ENCODE measurements around the gene RNF222. TPM values are rescaled to one million over a fixed set of nuclear protein-coding genes. Genes with fewer than 3 reads are reported as not detected.

RNF222 gene
- polyA plus RNA-seq, 1 donor from 2014 or later = not detected

DNA sequence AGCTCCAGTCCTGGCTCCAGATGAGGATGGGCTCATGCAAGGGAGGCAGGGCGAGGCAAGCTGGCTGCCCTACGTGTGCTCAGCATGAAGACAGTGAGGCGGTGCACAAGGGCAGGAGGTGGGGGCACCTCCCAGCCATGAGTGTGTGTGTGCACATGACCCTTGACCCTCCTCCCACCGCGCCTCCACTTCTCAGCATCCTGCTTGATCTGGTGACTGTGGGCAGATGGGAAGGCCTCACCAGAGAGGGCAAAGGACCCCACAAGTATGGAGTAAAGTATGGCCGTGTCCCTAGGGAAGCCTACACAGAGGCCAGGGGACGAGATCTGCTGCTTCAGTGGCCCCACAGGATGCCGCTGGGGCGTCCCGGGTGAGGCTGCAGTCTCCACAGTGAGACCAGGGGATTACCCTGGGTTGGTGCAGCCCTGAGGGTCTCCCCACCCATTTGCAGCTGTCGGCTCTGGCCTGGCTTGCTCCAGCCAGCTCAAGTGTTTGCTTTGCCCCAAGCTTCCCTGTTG lies 7.9 kb upstream of the RNF222 start:
- Histone ChIP-seq H3K79me2 (replicated peaks; ENCODE audit: insufficient read depth, low read length) (no peaks in the 10 kb centered on the region), H3K36me3 (ENCODE audit: insufficient read depth, low read length) (no peaks in the 10 kb centered on the region), H4K20me1 (ENCODE audit: insufficient read depth) (no peaks in the 10 kb centered on the region), H3K4me3 (ENCODE audit: low read length) (no peak overlapping the region), H3K27me3 (ENCODE audit: insufficient read depth, low read depth, low read length) (no peaks in the 10 kb centered on the region), H3K4me2 (ENCODE audit: low read length) (no peak overlapping the region), H3F3A (ENCODE audit: insufficient read depth, low read length, poor library complexity, severe bottlenecking) (no peaks in the 10 kb centered on the region), H3K9ac (ENCODE audit: low read length) (no peak overlapping the region), H3K9me3 (ENCODE audit: low read length) (no peaks in the 10 kb centered on the region), H3K27ac (ENCODE audit: low read length) (no peak overlapping the region), H3K9me2 (ENCODE audit: insufficient read depth, low read length) (no peaks in the 10 kb centered on the region), H2AFZ (ENCODE audit: low read depth, low read length) (no peak overlapping the region)
- TF ChIP-seq TAF1 (IDR thresholded peaks at IDR 0.05; ENCODE audit: low read depth) = no peak
- no peak for TF ChIP-seq POLR2AphosphoS5 (IDR thresholded peaks at IDR 0.05)
- TF ChIP-seq, protein P1, sequence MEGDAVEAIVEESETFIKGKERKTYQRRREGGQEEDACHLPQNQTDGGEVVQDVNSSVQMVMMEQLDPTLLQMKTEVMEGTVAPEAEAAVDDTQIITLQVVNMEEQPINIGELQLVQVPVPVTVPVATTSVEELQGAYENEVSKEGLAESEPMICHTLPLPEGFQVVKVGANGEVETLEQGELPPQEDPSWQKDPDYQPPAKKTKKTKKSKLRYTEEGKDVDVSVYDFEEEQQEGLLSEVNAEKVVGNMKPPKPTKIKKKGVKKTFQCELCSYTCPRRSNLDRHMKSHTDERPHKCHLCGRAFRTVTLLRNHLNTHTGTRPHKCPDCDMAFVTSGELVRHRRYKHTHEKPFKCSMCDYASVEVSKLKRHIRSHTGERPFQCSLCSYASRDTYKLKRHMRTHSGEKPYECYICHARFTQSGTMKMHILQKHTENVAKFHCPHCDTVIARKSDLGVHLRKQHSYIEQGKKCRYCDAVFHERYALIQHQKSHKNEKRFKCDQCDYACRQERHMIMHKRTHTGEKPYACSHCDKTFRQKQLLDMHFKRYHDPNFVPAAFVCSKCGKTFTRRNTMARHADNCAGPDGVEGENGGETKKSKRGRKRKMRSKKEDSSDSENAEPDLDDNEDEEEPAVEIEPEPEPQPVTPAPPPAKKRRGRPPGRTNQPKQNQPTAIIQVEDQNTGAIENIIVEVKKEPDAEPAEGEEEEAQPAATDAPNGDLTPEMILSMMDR (IDR thresholded peaks at IDR 0.05; ENCODE audit: poor library complexity, severe bottlenecking) = no peak
- TF ChIP-seq MXI1 (conservative IDR thresholded peaks at IDR 0.05; ENCODE audit: poor library complexity, severe bottlenecking) = no peak
- TF ChIP-seq RAD21 (conservative IDR thresholded peaks at IDR 0.05) = no peak
- TF ChIP-seq EP300 (conservative IDR thresholded peaks at IDR 0.05; ENCODE audit: poor library complexity, severe bottlenecking) = no peak
- no peak for TF ChIP-seq SMC3 (conservative IDR thresholded peaks at IDR 0.05; ENCODE audit: poor library complexity)
- TF ChIP-seq, protein P2, sequence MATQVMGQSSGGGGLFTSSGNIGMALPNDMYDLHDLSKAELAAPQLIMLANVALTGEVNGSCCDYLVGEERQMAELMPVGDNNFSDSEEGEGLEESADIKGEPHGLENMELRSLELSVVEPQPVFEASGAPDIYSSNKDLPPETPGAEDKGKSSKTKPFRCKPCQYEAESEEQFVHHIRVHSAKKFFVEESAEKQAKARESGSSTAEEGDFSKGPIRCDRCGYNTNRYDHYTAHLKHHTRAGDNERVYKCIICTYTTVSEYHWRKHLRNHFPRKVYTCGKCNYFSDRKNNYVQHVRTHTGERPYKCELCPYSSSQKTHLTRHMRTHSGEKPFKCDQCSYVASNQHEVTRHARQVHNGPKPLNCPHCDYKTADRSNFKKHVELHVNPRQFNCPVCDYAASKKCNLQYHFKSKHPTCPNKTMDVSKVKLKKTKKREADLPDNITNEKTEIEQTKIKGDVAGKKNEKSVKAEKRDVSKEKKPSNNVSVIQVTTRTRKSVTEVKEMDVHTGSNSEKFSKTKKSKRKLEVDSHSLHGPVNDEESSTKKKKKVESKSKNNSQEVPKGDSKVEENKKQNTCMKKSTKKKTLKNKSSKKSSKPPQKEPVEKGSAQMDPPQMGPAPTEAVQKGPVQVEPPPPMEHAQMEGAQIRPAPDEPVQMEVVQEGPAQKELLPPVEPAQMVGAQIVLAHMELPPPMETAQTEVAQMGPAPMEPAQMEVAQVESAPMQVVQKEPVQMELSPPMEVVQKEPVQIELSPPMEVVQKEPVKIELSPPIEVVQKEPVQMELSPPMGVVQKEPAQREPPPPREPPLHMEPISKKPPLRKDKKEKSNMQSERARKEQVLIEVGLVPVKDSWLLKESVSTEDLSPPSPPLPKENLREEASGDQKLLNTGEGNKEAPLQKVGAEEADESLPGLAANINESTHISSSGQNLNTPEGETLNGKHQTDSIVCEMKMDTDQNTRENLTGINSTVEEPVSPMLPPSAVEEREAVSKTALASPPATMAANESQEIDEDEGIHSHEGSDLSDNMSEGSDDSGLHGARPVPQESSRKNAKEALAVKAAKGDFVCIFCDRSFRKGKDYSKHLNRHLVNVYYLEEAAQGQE (IDR thresholded peaks at IDR 0.05; ENCODE audit: borderline replicate concordance) = no peak
- no peak for TF ChIP-seq EZH2 (IDR thresholded peaks at IDR 0.05; ENCODE audit: borderline replicate concordance, insufficient read depth, low read length, poor library complexity, severe bottlenecking)

DNA sequence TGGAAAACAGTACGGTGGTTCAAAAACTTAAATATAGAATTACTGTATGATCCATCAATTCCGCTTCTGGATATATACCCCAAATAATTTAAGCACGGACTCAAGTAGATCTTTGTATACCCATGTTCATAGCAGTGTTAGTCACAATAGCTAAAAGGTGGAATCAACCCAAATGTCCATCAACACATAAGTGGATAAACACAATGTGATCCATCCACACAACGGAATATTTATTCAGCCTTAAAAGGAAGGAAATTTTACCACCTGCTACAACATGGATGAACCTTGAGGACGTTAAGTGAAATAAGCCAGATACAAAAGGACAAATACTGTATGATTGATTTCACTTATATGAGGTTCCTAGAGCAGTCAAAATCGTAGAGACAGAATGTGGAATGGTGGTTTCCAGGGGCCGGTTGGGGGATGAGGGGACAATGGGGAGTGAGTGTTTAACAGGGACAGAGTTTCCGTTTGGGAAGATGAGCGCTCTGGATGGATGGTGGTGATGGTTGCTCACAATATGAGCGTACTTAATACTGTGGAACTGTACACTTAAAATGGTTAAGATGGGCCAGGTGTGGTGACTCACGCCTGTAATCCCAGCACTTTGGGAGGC lies 5.4 kb upstream of the RNF222 start:
- H3K36me3 ChIP-seq (ENCODE audit: insufficient read depth, low read length) = no peaks in the 10 kb centered on the region
- H3K9me3 ChIP-seq (ENCODE audit: low read length) = no peaks in the 10 kb centered on the region
- H4K20me1 ChIP-seq (ENCODE audit: insufficient read depth) = no peaks in the 10 kb centered on the region
- no peak overlapping the region for H3K27ac ChIP-seq (ENCODE audit: low read length)
- H3K79me2 ChIP-seq (replicated peaks; ENCODE audit: insufficient read depth, low read length) = no peaks in the 10 kb centered on the region
- H3K4me3 ChIP-seq (ENCODE audit: low read length) = no peak overlapping the region
- H3K9ac ChIP-seq (ENCODE audit: low read length) = no peak overlapping the region
- no peak overlapping the region for H3K4me2 ChIP-seq (ENCODE audit: low read length)
- no peak overlapping the region for H2AFZ ChIP-seq (ENCODE audit: low read depth, low read length)
- no peaks in the 10 kb centered on the region for H3K9me2 ChIP-seq (ENCODE audit: insufficient read depth, low read length)
- no peaks in the 10 kb centered on the region for H3K27me3 ChIP-seq (ENCODE audit: insufficient read depth, low read depth, low read length)
- no peak for TF ChIP-seq TAF1 (IDR thresholded peaks at IDR 0.05; ENCODE audit: low read depth)
- TF ChIP-seq, protein P2 (IDR thresholded peaks at IDR 0.05; ENCODE audit: borderline replicate concordance) = no peak
- TF ChIP-seq, protein P1 (IDR thresholded peaks at IDR 0.05; ENCODE audit: poor library complexity, severe bottlenecking) = no peak
- TF ChIP-seq POLR2AphosphoS5 (IDR thresholded peaks at IDR 0.05) = no peak
- no peak for TF ChIP-seq MXI1 (conservative IDR thresholded peaks at IDR 0.05; ENCODE audit: poor library complexity, severe bottlenecking)
- TF ChIP-seq RAD21 (conservative IDR thresholded peaks at IDR 0.05) = no peak
- TF ChIP-seq EZH2 (IDR thresholded peaks at IDR 0.05; ENCODE audit: borderline replicate concordance, insufficient read depth, low read length, poor library complexity, severe bottlenecking) = no peak
- TF ChIP-seq EP300 (conservative IDR thresholded peaks at IDR 0.05; ENCODE audit: poor library complexity, severe bottlenecking) = no peak
- no peak for TF ChIP-seq SMC3 (conservative IDR thresholded peaks at IDR 0.05; ENCODE audit: poor library complexity)
- H3F3A ChIP-seq (ENCODE audit: insufficient read depth, low read length, poor library complexity, severe bottlenecking) = no peaks in the 10 kb centered on the region

All from neural cell (in vitro differentiated cells).